GM13976 (cell line): ENCODE results near the gene PNLIPRP2.

Source experiments
- DNase-seq: peaks from one replicate; pipeline ENCODE4 v3.0.0; 2012; ENCODE audit warnings: low spot score
- in situ Hi-C: fragments of 300-500 bp; cut with MboI; formaldehyde crosslinking; loops from one replicate; pipeline ENCODE4 v1.12.0; 2022; ENCODE audit warnings: low sequenced_read_pairs, mixed read lengths, inconsistent platforms; ENCODE audit not compliant: unreplicated experiment
- TF ChIP-seq, protein P1 (sequence below): IDR thresholded peaks from 2 replicates; pipeline ENCODE4 v1.5.1; 2012; ENCODE audit warnings: borderline replicate concordance, mild to moderate bottlenecking; ENCODE audit not compliant: insufficient read depth; ENCODE audit errors: extremely low read depth, missing control alignments, control extremely low read depth

PNLIPRP2 gene

DNA sequence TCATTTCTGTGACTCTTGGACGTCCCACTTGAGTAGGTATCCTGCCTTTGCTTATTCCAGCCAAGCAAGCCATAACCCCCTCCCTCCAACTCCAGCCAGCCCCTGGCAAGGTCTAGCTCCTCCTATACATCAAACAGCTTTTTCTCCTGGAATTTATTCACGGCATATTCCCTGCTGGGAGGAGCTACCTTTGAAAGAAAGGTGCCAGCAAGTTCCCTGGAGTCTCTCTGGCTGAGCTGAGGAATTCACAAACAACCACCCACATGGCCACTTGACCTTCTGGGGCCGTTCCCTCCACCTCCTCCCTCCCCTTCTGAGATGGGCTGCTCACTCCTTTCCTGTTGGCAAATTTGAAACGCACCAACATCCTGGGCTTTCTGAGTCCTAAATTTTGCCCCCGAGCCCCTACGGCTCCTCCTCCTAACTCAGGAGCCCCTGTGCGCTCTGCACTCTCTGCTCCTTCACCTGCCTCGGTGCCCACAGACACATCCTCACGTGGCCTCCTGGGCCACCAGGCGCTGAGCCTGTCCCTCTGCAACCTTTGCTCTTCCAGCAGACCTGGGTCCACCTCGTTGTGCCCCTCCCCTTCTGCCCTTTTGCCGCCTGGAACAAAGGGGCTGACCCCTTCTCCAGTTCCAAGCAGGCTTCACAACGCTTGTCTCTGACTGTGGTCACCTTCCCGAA lies 73.6 kb downstream of the PNLIPRP2 start:
- in situ Hi-C loops: loop anchor here (25.0 kb wide), 1 partner anchor 93 kb away; no protein-coding TSS in a partner anchor
- TF ChIP-seq, protein P1, sequence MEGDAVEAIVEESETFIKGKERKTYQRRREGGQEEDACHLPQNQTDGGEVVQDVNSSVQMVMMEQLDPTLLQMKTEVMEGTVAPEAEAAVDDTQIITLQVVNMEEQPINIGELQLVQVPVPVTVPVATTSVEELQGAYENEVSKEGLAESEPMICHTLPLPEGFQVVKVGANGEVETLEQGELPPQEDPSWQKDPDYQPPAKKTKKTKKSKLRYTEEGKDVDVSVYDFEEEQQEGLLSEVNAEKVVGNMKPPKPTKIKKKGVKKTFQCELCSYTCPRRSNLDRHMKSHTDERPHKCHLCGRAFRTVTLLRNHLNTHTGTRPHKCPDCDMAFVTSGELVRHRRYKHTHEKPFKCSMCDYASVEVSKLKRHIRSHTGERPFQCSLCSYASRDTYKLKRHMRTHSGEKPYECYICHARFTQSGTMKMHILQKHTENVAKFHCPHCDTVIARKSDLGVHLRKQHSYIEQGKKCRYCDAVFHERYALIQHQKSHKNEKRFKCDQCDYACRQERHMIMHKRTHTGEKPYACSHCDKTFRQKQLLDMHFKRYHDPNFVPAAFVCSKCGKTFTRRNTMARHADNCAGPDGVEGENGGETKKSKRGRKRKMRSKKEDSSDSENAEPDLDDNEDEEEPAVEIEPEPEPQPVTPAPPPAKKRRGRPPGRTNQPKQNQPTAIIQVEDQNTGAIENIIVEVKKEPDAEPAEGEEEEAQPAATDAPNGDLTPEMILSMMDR: no peak
- DNase-seq: no peak
